Mesenteric fat pad (tissue), 1 donor: ENCODE measurements around the gene SPDYE4. TPM values are rescaled to one million over a fixed set of nuclear protein-coding genes. Genes with fewer than 3 reads are reported as not detected.

Source experiments
- DNase-seq: peaks from one replicate; pipeline ENCODE4 v3.0.0-alpha.2; 2020; ENCODE audit warnings: low spot score
- total RNA-seq: library from RNA; stranded (reverse); fragmentation: NEBNext Ultra II Directional; extraction: Animal tissue kit (Norgen Biotek cat#: 25700); gene quantifications from one replicate; pipeline ENCODE4 v1.2.1, GENCODE V29; 2021
- donor health status: DM: yes; HTN: yes; CAD: no.

The SPDYE4 gene
- total RNA-seq, 1 donor from 2014 or later: not detected

GRCh38 chr17:8713878-8714277, 44.5 kb downstream of the SPDYE4 start:
- DNase-seq: peak; percentile 18

GRCh38 chr17:8713315-8713714, 45.0 kb downstream of the SPDYE4 start:
- DNase-seq: no peak

- DNase-seq: no peak
These were observed 45.6 kb downstream of the SPDYE4 start for GRCh38 chr17:8712698-8713097.

DNA sequence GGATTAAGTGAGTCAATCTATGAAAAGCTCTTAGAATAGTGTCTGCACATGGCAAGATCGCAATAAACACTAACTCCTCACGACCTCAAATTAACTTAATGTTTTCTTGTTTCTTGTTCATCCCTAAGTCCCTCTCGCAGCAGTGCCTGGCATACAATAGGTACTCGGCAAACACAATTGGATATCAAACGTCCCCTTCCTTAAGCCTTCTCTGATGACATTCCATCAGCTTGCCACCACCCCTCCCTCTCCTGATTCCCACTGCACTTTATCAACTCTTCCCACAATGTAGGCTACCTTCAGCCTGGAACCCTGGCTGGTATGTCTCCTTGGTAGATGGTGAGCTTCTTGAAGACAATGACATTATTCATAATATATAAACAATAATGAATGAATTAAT, 47.1 kb downstream of the SPDYE4 start:
- peak; percentile 26 for DNase-seq

GRCh38 chr17:8710813-8711212, 47.5 kb downstream of the SPDYE4 start:
- peak; percentile 47 for DNase-seq

- no peak for DNase-seq
These were observed 49.3 kb downstream of the SPDYE4 start for GRCh38 chr17:8709006-8709405.

- DNase-seq: peak; percentile 43
These were observed 50.3 kb downstream of the SPDYE4 start for GRCh38 chr17:8708025-8708461.

GRCh38 chr17:8707332-8708024, 50.9 kb downstream of the SPDYE4 start:
- peak; percentile 6 for DNase-seq

DNA sequence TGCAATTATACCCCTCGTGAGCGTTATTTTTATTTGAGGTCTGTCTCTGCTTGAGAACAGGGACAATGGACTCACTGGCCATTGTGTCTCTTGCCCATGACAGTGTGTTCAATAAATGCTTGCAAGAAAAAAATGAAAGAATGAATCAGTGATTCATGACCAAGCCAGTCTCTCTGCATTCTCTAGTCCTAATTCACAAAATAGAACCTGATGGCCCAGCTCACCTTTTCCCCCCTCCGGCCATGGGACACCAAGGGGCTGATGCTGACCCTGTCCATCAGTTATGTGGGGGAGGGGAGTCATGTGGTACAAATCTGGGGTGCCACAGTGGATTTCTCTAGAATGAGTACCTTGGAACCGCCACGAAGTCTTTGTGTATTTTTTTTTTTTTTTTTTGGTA, 51.9 kb downstream of the SPDYE4 start:
- peak; percentile 24 for DNase-seq

GRCh38 chr17:8705427-8705826, 52.9 kb downstream of the SPDYE4 start:
- DNase-seq: no peak

DNA sequence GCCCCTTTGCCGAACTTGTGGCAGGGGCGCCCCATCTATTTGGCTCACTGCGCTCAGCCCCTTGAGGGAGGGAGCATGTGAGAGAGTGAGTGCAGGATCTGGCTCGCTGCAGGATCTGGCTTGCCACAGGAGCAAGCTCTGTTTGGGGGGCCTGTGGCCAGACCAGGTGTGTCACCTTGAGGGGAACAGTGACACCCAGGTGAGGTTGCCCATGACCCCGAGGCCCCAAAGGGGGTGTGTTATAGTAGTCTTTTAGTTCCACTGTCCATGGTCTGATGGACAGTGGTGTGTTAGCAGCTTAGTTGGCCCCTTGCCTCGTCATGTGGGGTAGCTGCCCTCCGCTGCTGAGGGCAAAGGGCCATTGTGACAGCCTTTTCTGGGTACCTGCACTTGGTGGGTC, 55.3 kb downstream of the SPDYE4 start:
- DNase-seq: peak; percentile 39

GRCh38 chr17:8701754-8702153, 56.6 kb downstream of the SPDYE4 start:
- DNase-seq: no peak

- peak; percentile 39 for DNase-seq
These were observed 57.1 kb downstream of the SPDYE4 start for GRCh38 chr17:8701221-8701620.

Other genes starting within 250 kb of the SPDYE4 start
- gene MYH10, start 127.8 kb downstream of the SPDYE4 start, total RNA-seq: 63.4 TPM
- not detected for gene CCDC42, start 13.7 kb downstream of the SPDYE4 start, total RNA-seq
- gene MFSD6L, start 40.8 kb upstream of the SPDYE4 start, total RNA-seq: not detected
- gene PIK3R6, start 109.1 kb upstream of the SPDYE4 start, total RNA-seq: 1.6 TPM
- 34.5 TPM for gene PIK3R5, start 207.2 kb upstream of the SPDYE4 start, total RNA-seq